ENCODE measurements around the gene LRRC4B.

DNA sequence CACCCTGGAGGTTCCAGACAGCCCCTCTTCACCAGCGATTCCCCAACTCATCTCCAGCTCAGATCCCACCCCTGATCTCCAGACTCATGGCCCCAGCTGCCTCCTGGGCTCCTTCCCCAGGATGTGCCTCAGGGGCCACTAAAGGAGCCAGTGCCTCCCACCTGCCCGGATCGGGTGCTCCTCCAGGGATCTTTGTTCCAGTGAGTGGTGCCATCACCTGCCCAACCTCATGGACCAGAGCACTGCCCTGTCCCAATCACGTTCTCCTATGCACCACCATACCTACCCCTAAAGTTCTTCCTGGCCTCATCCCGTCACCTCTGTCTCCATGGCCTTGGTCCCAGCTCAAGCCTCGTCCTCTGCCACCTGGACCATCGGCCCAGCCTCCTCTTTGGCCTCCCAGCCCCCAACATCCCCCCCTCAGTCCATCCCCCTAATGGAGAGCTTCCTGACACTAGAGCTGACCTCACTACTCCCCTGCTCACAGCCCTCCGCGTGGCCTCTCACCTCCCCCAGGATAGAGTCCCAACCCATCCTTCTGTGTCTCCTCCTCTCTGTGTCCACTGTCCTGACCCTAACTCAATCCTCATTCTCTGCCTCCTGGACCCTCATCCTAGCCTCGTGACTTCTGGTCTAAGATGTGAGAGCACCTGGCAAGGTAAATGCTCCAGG lies 82.8 kb downstream of the LRRC4B start:
- TF ChIP-seq, protein P1, sequence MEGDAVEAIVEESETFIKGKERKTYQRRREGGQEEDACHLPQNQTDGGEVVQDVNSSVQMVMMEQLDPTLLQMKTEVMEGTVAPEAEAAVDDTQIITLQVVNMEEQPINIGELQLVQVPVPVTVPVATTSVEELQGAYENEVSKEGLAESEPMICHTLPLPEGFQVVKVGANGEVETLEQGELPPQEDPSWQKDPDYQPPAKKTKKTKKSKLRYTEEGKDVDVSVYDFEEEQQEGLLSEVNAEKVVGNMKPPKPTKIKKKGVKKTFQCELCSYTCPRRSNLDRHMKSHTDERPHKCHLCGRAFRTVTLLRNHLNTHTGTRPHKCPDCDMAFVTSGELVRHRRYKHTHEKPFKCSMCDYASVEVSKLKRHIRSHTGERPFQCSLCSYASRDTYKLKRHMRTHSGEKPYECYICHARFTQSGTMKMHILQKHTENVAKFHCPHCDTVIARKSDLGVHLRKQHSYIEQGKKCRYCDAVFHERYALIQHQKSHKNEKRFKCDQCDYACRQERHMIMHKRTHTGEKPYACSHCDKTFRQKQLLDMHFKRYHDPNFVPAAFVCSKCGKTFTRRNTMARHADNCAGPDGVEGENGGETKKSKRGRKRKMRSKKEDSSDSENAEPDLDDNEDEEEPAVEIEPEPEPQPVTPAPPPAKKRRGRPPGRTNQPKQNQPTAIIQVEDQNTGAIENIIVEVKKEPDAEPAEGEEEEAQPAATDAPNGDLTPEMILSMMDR (conservative IDR thresholded peaks at IDR 0.05; ENCODE audit: low read depth, low read length), result no peak
- TF ChIP-seq POLR2A (IDR thresholded peaks at IDR 0.05; ENCODE audit: low read depth, low read length), result no peak
- no peak for TF ChIP-seq RCOR1 (IDR thresholded peaks at IDR 0.05; ENCODE audit: insufficient replicate concordance, low read length)
- TF ChIP-seq SMC3 (IDR thresholded peaks at IDR 0.05; ENCODE audit: low read depth, low read length), result no peak

Measured in IMR-90 (cell line).